OCI-LY7 (cell line): ENCODE data around the gene NIT2. TPM values are rescaled to one million over a fixed set of nuclear protein-coding genes. Genes with fewer than 3 reads are reported as not detected.
"Not testable (repeated sequence)": the region's sequence is repeated elsewhere in the genome, so short reads cannot be mapped to it uniquely, and the experiment has no call there.

Experiments
- BruUV-seq: library from RNA; stranded (reverse); fragments of 400-500 nt; replicated peaks from 2 replicates; lab custom pipeline; 2021; lab: Mats Ljungman, UMichigan
- CTCF ChIA-PET: fragments of 300-600 bp; sonication (Branson Sonifier 250); formaldehyde crosslinking; loops from one replicate; lab custom pipeline; 2022; ENCODE audit warnings: antibody characterized with exemption; ENCODE audit not compliant: unreplicated experiment; lab: Charles Lee
- POLR2A ChIA-PET: fragments of 300-600 bp; sonication (Branson Sonifier 250); formaldehyde crosslinking; loops from one replicate; lab custom pipeline; 2022; ENCODE audit warnings: antibody characterized with exemption; lab: Charles Lee
- DNase-seq: peaks from one replicate; pipeline ENCODE4 v3.0.0-alpha.2; 2015; ENCODE audit warnings: low spot score
- H2AFZ ChIP-seq: fragments of 200-600 bp; sonication (generic), shearing (Covaris generic); 2 replicates; pipeline ENCODE4 v1.6.1; 2014; ENCODE audit warnings: mild to moderate bottlenecking, antibody characterized with exemption, low read length, moderate library complexity
- H3K27ac ChIP-seq: fragments of 200-600 bp; sonication (generic); 2 replicates; pipeline ENCODE4 v1.5.1; 2014; ENCODE audit warnings: mixed run types, low read depth, mild to moderate bottlenecking, moderate library complexity, low read length, inconsistent platforms; ENCODE audit not compliant: poor library complexity, severe bottlenecking
- H3K36me3 ChIP-seq: fragments of 200-600 bp; sonication (generic); 2 replicates; pipeline ENCODE4 v1.6.1; 2014; ENCODE audit warnings: mild to moderate bottlenecking, antibody characterized with exemption, low read length, moderate library complexity, mixed read lengths; ENCODE audit not compliant: insufficient read depth
- H3K4me1 ChIP-seq: fragments of 200-600 bp; sonication (generic); 2 replicates; pipeline ENCODE4 v1.5.1; 2014; ENCODE audit warnings: mild to moderate bottlenecking, low read length; ENCODE audit not compliant: insufficient read depth, poor library complexity, severe bottlenecking
- H3K4me2 ChIP-seq: fragments of 200-600 bp; sonication (generic); 2 replicates; pipeline ENCODE4 v1.6.1; 2014; ENCODE audit warnings: mild to moderate bottlenecking, low read length
- H3K4me3 ChIP-seq: fragments of 200-600 bp; sonication (generic); 2 replicates; pipeline ENCODE4 v1.5.1; 2014; ENCODE audit warnings: mild to moderate bottlenecking, low read depth, low read length; ENCODE audit not compliant: poor library complexity, severe bottlenecking
- H3K79me2 ChIP-seq: fragments of 200-600 bp; sonication (generic); 2 replicates; pipeline ENCODE4 v1.6.1; 2016; ENCODE audit warnings: low read depth, mild to moderate bottlenecking, low read length, moderate library complexity, mixed read lengths; ENCODE audit not compliant: insufficient read depth
- H3K9me2 ChIP-seq: fragments of 200-600 bp; sonication (generic); 2 replicates; pipeline ENCODE4 v1.6.1; 2016; ENCODE audit warnings: mild to moderate bottlenecking, low read length, mixed read lengths; ENCODE audit not compliant: insufficient read depth
- H3K9me3 ChIP-seq: fragments of 200-600 bp; sonication (generic); 2 replicates; pipeline ENCODE4 v1.6.1; 2014; ENCODE audit warnings: mild to moderate bottlenecking, mixed run types, low read length, mixed read lengths
- H4K20me1 ChIP-seq: fragments of 200-600 bp; sonication (generic); 2 replicates; pipeline ENCODE4 v1.6.1; 2014; ENCODE audit warnings: mild to moderate bottlenecking, antibody characterized with exemption, low read length, moderate library complexity, mixed read lengths; ENCODE audit not compliant: insufficient read depth
- EZH2phosphoT487 ChIP-seq: fragments of 200-600 bp; sonication (generic); IDR thresholded peaks from 2 replicates; pipeline ENCODE4 v1.6.1; 2018; ENCODE audit warnings: low read depth, borderline replicate concordance, mild to moderate bottlenecking, mixed run types, antibody characterized with exemption, low read length, moderate library complexity, mixed read lengths
- intact Hi-C: fragments of 100-400 bp; cut with micrococcal nuclease; formaldehyde crosslinking; loops from one replicate; pipeline ENCODE4 v1.10.0; 2022; ENCODE audit not compliant: unreplicated experiment
- total RNA-seq, 2 experiments: library from RNA; depleted of rRNA in 1 of 2; stranded (reverse); fragments of >200 nt in 1 of 2; shearing (Covaris generic) in 1 of 2; gene quantifications; 2 replicates each; pipeline ENCODE4 v1.2.3, GENCODE V29; 2014 to 2022
- TF ChIP-seq, protein P1 (sequence below): fragments of 200-600 bp; sonication (generic); conservative IDR thresholded peaks from 2 replicates; pipeline ENCODE4 v1.5.1; 2014; ENCODE audit warnings: mild to moderate bottlenecking, antibody characterized with exemption, low read length, moderate library complexity, mixed read lengths

NIT2 gene
- total RNA-seq, 2 experiments from 2014 or later = 34.6 to 42.1 TPM

GRCh38 chr3:100319951-100320350, 14.6 kb upstream of the NIT2 start:
- Histone ChIP-seq H3K79me2 (no peaks in the 10 kb centered on the region), H3K27ac (no peak overlapping the region), H3K4me2 (no peak overlapping the region), H3K4me1 (no peaks in the 10 kb centered on the region), H4K20me1 (no peaks in the 10 kb centered on the region), H3K9me3 (no peaks in the 10 kb centered on the region), H3K9me2 (no peaks in the 10 kb centered on the region), H3K36me3 (peaks cover 8% of the 10 kb centered on the region; the same call in 1 of the 2 replicates), H2AFZ (no peak overlapping the region), H3K4me3 (no peak overlapping the region)
- TF ChIP-seq EZH2phosphoT487 = no peak
- TF ChIP-seq, protein P1, sequence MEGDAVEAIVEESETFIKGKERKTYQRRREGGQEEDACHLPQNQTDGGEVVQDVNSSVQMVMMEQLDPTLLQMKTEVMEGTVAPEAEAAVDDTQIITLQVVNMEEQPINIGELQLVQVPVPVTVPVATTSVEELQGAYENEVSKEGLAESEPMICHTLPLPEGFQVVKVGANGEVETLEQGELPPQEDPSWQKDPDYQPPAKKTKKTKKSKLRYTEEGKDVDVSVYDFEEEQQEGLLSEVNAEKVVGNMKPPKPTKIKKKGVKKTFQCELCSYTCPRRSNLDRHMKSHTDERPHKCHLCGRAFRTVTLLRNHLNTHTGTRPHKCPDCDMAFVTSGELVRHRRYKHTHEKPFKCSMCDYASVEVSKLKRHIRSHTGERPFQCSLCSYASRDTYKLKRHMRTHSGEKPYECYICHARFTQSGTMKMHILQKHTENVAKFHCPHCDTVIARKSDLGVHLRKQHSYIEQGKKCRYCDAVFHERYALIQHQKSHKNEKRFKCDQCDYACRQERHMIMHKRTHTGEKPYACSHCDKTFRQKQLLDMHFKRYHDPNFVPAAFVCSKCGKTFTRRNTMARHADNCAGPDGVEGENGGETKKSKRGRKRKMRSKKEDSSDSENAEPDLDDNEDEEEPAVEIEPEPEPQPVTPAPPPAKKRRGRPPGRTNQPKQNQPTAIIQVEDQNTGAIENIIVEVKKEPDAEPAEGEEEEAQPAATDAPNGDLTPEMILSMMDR = no peak
- intact Hi-C loops = no loop called here
- ChIA-PET CTCF (no interaction called here), POLR2A (interaction anchor here (0.5 to 0.7 kb wide), 2 partner anchors 50 to 250 kb away, joined by 3 to 10 read pairs; no protein-coding TSS in a partner anchor)
- no peak for DNase-seq
- BruUV-seq = no TSS peak

DNA sequence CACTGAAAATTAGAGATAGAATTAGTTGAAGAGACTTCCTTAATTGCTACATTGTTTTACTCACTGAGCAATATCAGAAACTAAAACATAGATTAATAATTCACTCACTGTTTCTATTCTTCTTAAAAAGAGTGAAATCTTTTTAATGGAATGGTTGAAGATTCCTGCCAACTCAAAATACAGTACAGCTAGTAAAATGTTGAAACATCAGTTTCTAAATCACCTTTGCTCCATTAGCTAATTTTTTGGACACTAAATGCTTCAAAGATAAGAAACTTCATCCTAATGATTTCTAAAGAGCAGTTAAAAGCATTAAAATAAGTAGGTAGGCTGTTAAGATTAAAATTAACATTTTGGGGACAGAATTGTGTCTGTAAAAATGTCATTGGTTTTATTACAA, 10.5 kb upstream of the NIT2 start:
- no peaks in the 10 kb centered on the region for H4K20me1 ChIP-seq
- intact Hi-C loops = no loop called here
- TF ChIP-seq, protein P1 = no peak
- TF ChIP-seq EZH2phosphoT487 = no peak
- ChIA-PET POLR2A (interaction anchor here (0.8 kb wide), 1 partner anchor 9 kb away, joined by 3 read pairs; no protein-coding TSS in a partner anchor), CTCF (no interaction called here)
- H3K9me3 ChIP-seq = no peaks in the 10 kb centered on the region
- peaks cover 13% of the 10 kb centered on the region; the same call in 1 of the 2 replicates for H3K36me3 ChIP-seq
- H3K4me3 ChIP-seq = no peak overlapping the region
- H3K9me2 ChIP-seq = no peaks in the 10 kb centered on the region
- H3K4me1 ChIP-seq = no peaks in the 10 kb centered on the region
- DNase-seq = no peak
- no peak overlapping the region for H3K27ac ChIP-seq
- BruUV-seq = no TSS peak
- H3K79me2 ChIP-seq = no peaks in the 10 kb centered on the region
- H3K4me2 ChIP-seq = no peak overlapping the region
- no peak overlapping the region for H2AFZ ChIP-seq

GRCh38 chr3:100325827-100326226, 8.7 kb upstream of the NIT2 start:
- H4K20me1 ChIP-seq = no peaks in the 10 kb centered on the region
- CTCF ChIA-PET = no interaction called here

DNA sequence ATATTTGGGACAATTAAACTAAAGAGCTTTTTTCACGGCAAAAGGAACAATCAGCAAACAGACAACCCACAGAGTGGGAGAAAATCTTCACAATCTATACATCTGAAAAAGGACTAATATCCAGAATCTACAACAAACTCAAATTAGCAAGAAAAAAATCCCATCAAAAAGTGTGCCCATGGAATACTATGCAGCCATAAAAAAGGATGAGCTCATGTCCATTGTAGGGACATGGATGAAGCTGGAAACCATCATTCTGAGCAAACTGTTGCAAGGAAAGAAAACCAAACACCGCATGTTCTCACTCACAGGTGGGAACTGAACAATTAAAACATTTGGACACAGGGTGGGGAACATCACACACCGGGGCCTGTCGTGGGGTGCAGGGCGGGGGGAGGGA, 7.2 kb upstream of the NIT2 start:
- DNase-seq, H3K4me1 ChIP-seq, POLR2A ChIA-PET, H3K4me2 ChIP-seq, BruUV-seq, CTCF ChIA-PET, H3K9me3 ChIP-seq, H4K20me1 ChIP-seq, H3K36me3 ChIP-seq, H3K9me2 ChIP-seq, intact Hi-C loops, H3K4me3 ChIP-seq, H3K27ac ChIP-seq, H3K79me2 ChIP-seq, H2AFZ ChIP-seq: not testable (repeated sequence)

More at GRCh38 chr3:100325827-100326226, 8.7 kb upstream of the NIT2 start:
- H3K9me3 ChIP-seq = no peaks in the 10 kb centered on the region
- H2AFZ ChIP-seq = no peak overlapping the region
- no peaks in the 10 kb centered on the region for H3K79me2 ChIP-seq
- TF ChIP-seq, protein P1 = no peak
- no peak for TF ChIP-seq EZH2phosphoT487
- no peaks in the 10 kb centered on the region for H3K9me2 ChIP-seq
- peaks cover 9% of the 10 kb centered on the region; the same call in 1 of the 2 replicates for H3K36me3 ChIP-seq
- intact Hi-C loops = no loop called here
- no peaks in the 10 kb centered on the region for H3K4me1 ChIP-seq
- H3K27ac ChIP-seq = no peak overlapping the region
- POLR2A ChIA-PET = interaction anchor here (1.0 kb wide), 1 partner anchor 9 kb away, joined by 3 read pairs; no protein-coding TSS in a partner anchor
- BruUV-seq = no TSS peak
- no peak overlapping the region for H3K4me3 ChIP-seq
- DNase-seq = no peak
- no peak overlapping the region for H3K4me2 ChIP-seq
